Stimulated activated naive CD4-positive, alpha-beta T cell treated with Interleukin-2 at 50 U/mL for 16 hours (primary cell): ENCODE results near the gene WWC2.
"Not testable (repeated sequence)": the region's sequence is repeated elsewhere in the genome, so short reads cannot be mapped to it uniquely, and the experiment has no call there.

Experiments
- DNase-seq: peaks from one replicate; lab custom pipeline; 2025; lab: John Stamatoyannopoulos, UW

Gene WWC2

GRCh38 chr4:183299464-183299863, 200.4 kb downstream of the WWC2 start:
- no peak for DNase-seq

GRCh38 chr4:183300070-183300469, 201.0 kb downstream of the WWC2 start:
- DNase-seq, result no peak

- no peak for DNase-seq
Observed at GRCh38 chr4:183300655-183301054, 201.6 kb downstream of the WWC2 start.

GRCh38 chr4:183303301-183303700, 204.2 kb downstream of the WWC2 start:
- DNase-seq, result no peak

DNA sequence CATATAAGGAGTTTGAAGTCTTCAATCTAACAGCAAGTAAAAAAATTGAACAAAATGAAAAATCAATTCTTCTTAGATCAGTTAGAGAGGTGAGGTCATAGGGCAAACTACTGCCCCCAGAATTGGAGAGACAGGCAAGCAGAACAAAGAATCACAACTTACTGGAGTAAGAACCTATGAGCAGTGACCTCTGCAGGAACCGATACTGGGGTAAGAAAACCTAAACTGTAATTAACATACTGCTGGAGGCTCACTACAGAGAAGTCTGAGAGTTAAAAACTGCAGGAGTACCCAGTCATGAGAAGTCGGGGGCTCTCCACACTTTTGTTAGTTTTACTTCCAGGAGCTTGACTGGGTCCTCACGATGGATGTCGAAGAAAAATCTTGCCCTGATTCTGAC, 205.0 kb downstream of the WWC2 start:
- no peak for DNase-seq

- no peak for DNase-seq
Observed at GRCh38 chr4:183304538-183304937, 205.5 kb downstream of the WWC2 start.

DNA sequence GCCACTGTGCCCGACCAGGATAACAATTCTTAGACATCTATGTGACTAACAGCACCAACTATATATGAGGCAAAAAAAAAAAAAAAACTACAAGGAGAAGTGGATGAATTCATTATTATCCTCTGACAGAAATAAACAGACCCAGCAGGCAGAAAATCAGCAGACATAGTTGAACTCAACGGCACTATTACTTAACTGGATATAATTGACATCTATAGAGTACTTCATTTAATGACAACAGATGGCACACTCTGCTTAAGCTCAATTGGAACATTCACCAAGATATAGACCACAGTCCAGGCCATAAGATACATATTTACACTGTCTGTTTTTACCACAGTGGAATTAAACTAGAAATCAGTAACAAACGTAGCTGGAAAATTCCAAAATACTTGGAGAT, 207.8 kb downstream of the WWC2 start:
- DNase-seq, result no peak

DNA sequence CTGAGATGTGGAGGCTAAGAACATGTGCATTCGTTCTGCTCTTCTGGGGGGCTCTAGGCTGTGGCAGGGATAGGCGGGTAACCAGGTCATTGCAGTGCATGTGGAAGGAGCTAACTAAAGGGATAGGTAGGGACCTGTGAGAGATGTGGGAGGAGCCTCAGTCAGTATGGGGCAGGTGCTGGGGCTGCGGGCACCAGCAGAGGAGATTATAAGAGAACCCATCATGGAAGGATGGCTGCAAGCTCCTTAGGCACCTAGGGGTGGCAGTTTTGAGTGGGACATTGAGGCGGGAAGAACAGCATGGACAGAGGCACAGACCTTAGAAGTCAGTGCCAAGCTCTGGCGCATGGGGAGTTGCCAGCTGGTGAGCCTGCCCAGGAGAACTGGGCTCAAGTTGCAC, 213.8 kb downstream of the WWC2 start:
- no peak for DNase-seq

DNA sequence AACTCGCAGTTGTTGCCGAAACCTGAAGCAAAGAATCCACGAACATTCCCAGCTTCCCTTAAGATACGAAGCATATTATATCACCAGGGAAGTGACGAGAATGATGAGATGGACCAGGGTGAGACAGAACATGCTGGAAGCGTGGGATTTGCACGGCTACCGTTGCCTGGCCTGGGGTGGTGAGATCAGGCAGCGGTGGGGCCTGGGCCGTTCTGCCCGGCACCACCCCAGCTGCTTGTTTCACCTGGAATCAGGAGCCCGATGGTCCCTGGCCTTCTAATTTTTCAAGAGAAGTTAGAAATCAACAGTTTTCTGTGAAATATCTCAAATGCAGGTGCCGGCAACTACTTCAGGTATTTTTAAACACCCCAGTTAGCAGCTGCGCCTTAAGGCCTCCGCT, 215.3 kb downstream of the WWC2 start:
- DNase-seq, result no peak

GRCh38 chr4:183314806-183315205, 215.7 kb downstream of the WWC2 start:
- no peak for DNase-seq

DNA sequence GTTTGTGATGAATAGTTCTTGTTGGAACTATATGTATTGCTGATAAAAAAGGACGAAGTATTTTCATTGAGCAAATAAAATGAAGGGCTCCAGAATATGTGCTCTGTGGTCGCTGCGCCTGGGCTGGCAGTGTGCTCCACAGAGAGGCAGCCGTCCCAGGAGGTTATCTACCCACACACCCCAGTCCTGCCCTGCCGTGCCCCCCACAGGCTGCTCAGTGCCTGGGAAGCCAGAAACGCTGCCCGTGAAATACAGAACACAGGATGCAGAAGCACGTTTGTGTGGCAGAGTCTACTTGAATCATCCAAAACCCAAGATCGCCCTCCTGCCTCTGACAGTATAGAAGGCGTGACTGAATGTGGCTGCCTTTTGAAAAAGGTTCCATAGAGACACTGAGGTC, 219.6 kb downstream of the WWC2 start:
- DNase-seq, result no peak

DNA sequence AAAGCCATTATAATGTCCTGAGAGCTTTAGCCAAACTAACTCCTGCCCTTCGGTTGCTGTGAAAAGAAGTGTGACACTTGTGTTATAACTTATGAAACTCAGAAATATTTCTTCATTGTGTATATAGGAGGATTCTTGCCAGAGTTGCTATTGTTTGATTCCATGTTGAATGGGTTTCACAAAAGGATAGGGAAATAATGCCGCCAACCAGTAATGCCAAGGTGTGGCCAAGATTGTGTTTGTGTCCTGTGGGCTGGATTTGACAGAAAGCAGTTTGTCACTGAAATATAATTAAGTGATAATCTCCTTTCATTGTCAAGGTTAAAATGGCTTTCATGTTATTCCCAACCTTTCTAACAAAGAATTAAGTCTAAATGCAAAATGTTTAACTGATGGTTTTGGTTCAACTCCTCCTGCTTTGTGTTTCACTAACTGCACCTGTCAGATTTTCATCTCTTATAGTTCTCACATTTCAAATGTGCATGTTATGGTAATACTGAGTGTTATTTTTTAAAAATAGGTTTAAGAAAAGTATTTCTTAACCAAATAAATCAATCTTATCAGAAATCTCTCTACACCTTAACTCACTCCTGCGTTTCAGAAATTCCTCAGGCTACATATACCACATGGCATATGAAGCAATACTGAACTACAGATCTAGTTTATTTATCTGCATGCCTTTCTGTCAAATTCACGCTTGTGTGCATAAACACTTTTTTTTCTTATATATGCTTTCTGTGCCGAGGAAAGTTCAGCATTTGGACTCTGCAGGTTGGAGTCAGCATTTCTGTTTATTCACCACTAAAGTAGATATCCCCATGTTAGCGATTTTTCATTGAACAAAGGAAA, 221.4 kb downstream of the WWC2 start, which contains the start of gene CLDN22:
TSS of gene CLDN22 (minus strand) at position 66 of the 849 bp plus-strand sequence. CDS start at position 8, 58 bp downstream.
- no peak for DNase-seq

DNA sequence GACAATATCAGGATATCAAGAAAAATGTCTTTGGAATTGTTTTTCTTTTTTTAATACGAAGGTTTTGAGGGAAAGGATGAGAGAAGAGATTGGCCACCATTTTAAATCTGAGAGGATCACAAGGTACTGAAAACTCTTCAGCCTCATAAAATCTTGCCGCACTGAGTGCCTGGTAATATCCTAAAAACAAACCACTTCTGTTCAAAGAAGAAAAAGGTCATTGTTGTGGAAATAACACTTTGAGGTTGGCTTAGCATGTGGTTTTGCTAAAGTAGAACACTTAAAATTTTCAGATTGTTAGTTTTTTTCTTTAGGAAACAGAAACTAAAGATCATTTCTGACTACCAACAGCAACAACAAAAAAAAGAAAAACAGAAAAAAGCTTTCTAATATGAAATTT, 222.0 kb downstream of the WWC2 start:
- no peak for DNase-seq

GRCh38 chr4:183321516-183321915, 222.5 kb downstream of the WWC2 start:
- DNase-seq, result no peak

- DNase-seq, result no peak
Observed at GRCh38 chr4:183322326-183322725, 223.3 kb downstream of the WWC2 start, which contains the start of gene CLDN24. TSS of gene CLDN24 (minus strand) at chr4:183322426. CDS start at chr4:183322426, 0 bp downstream.

- no peak for DNase-seq
Observed at GRCh38 chr4:183323295-183323694, 224.2 kb downstream of the WWC2 start.

- DNase-seq, result not testable (repeated sequence)
Observed at GRCh38 chr4:183324056-183324455, 225.0 kb downstream of the WWC2 start.

DNA sequence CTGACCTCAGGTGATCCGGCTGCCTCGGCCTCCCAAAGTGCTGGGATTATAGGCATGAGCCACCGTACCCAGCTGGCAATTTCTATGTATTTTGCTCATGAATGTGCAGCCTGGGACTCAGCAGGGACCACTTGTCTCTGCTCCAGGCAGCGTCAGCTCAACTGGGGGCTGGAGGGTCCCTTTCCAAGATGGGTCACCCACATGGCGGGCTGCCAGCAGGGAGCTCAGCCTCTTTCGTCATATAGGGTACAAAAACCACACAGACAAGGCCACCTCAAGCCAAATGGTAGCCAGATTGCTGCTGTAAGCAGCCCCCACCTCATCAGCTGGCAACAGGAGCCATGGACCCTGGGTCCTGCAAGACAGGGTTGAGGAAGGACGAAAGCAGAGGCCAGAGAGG, 225.6 kb downstream of the WWC2 start:
- no peak for DNase-seq

GRCh38 chr4:183326387-183326786, 227.3 kb downstream of the WWC2 start:
- not testable (repeated sequence) for DNase-seq

- DNase-seq, result no peak
Observed at GRCh38 chr4:183326853-183327252, 227.8 kb downstream of the WWC2 start.

GRCh38 chr4:183327827-183328226, 228.8 kb downstream of the WWC2 start:
- no peak for DNase-seq

- no peak for DNase-seq
Observed at GRCh38 chr4:183328832-183329231, 229.8 kb downstream of the WWC2 start.

DNA sequence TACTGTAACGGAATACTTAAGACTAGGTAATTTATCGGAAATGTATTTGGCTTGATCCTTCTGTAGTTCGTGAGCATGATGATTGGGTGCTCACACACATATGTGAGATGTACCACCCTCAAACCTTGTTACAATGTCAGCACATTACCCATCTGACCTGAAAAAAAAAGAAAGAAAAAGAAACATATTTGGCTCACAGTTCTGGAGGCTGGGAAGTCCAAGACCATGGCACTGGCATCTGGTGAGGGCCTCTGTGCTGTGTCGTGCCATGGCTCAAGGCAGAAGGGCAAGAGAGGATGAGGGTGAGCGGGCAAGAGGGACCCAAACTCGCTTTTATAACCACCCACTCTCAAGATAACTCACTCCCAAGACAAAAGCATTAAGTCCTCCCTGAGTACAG, 230.2 kb downstream of the WWC2 start:
- no peak for DNase-seq
